H1 (cell line): ENCODE data around the gene AGAP1. TPM values are rescaled to one million over a fixed set of nuclear protein-coding genes. Genes with fewer than 3 reads are reported as not detected.

Experiments used
- CBX8 ChIP-seq: fragments of 300-800, 300-1000 bp; sonication (generic); IDR thresholded peaks from 2 replicates; pipeline ENCODE4 v1.7.1; 2016; ENCODE audit warnings: low read depth, low read length, borderline replicate concordance
- CHD2 ChIP-seq: IDR thresholded peaks from 2 replicates; pipeline ENCODE4 v1.6.1; 2012; ENCODE audit warnings: low read length, improper control_type of control experiment
- CTCF ChIP-seq, 3 experiments: IDR thresholded peaks; 1 replicate in 2 of 3; 2 replicates in 1 of 3; pipeline versions ENCODE4 v1.5.1 to v1.6.1; 2011; ENCODE audit warnings: low read length in 3 of 3, mild to moderate bottlenecking in 3 of 3, inconsistent platforms in 2 of 3, low read depth in 1 of 3, moderate library complexity in 1 of 3; ENCODE audit not compliant: insufficient read depth in 1 of 3; ENCODE audit errors: control extremely low read depth in 1 of 3
- EP300 ChIP-seq, 2 experiments: IDR thresholded peaks; 1 replicate in 1 of 2; 2 replicates in 1 of 2; pipeline ENCODE4 v1.6.1; 2011 to 2012; ENCODE audit warnings: low read depth in 2 of 2, low read length in 2 of 2, mild to moderate bottlenecking in 2 of 2, borderline replicate concordance in 1 of 2, inconsistent platforms in 1 of 2, moderate library complexity in 1 of 2
- polyA plus RNA-seq, 7 experiments: library from polyadenylated mRNA; depleted of rRNA in 3 of 7; stranded (reverse) in 5 of 7; unstranded in 2 of 7; fragments of >200 nt in 5 of 7; fragments of 200-250 nt in 2 of 7; gene quantifications; 1 replicate in 5 of 7; 2 replicates in 1 of 7; 4 replicates in 1 of 7; pipeline versions ENCODE4 v1.2.1 to v1.2.3, GENCODE V29; 2011 to 2013; ENCODE audit warnings: missing spikeins in 2 of 7, mixed read lengths in 2 of 7
- total RNA-seq: library from RNA; stranded (reverse); fragmentation: NEBNext Ultra II Directional; extraction: Animal tissue kit (Norgen Biotek cat#: 25700); gene quantifications from 2 replicates; pipeline ENCODE4 v1.2.1, GENCODE V29; 2021

Gene AGAP1
- total and polyA plus RNA-seq, 2 of the 8 experiments (the other 6 are each of a cell fraction or from before 2014, with no cell fraction given), result 18.1 to 39.4 TPM

- no peak for TF ChIP-seq CTCF (IDR thresholded peaks at IDR 0.05; ENCODE audit: control extremely low read depth in 1 of 3, insufficient read depth in 1 of 3, low read depth in 1 of 3, low read length in 3 of 3)
- no peak for TF ChIP-seq CBX8
- TF ChIP-seq EP300 (IDR thresholded peaks at IDR 0.05; ENCODE audit: borderline replicate concordance in 1 of 2, low read depth in 2 of 2, low read length in 2 of 2), result no peak
- no peak for TF ChIP-seq CHD2
Measured at GRCh38 chr2:235543851-235544688, 50.2 kb downstream of the AGAP1 start (continued).
